ENCODE data around the gene RIN3. TPM values are rescaled to one million over a fixed set of nuclear protein-coding genes. Genes with fewer than 3 reads are reported as not detected.

The RIN3 gene
- total and polyA plus RNA-seq, 10 of the 15 experiments (the other 5 are each of a cell fraction or from before 2014, with no cell fraction given) = 0.91 to 23.3 (median 6.3) TPM

DNA sequence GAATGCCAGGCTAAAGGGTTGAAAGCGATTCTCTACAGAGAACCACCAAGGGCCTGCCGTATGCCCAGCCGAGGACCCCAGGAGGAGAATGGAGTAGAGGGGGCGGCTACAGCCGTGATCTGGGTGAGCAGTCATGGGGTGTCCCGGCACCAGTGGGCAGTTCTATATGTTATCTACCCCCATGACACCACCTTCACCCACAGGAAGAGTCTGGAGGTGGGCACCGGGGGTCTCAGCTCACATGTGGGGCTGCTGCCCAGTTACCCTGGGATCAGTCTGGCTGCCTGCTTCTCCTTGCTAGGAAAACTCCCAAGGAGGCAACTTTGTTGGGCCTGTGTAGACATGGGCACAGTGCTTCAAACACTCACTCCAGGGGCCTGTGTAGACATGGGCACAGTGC is 135.5 kb downstream of the RIN3 start:
- 84% methylated on average over 7 of the region's 7 CpGs for WGBS (ENCODE audit: insufficient coverage, insufficient replicate concordance, low lambda C conversion rate, missing lambda C conversion rate)
- intact Hi-C loops (cut with micrococcal nuclease; ENCODE audit: unreplicated experiment) (no loop called here), in situ Hi-C loops (cut with MboI) (no loop called here)
- no peaks in the 10 kb centered on the region for H3K27me3 ChIP-seq (replicated peaks in 1 of 2; ENCODE audit: control insufficient read depth in 2 of 2, insufficient read depth in 2 of 2, low read length in 1 of 2)
- no peak overlapping the region for H3K27ac ChIP-seq (ENCODE audit: control insufficient read depth, insufficient read depth)
- H4K20me1 ChIP-seq (ENCODE audit: control insufficient read depth, insufficient read depth) = no peaks in the 10 kb centered on the region
- ATAC-seq (no peak), DNase-seq (ENCODE audit: low read depth, low spot score) (no peak), FAIRE-seq (no peak)
- TF ChIP-seq ESRRA (IDR thresholded peaks at IDR 0.05; ENCODE audit: low read length) (no peak), SMAD1 (IDR thresholded peaks at IDR 0.05; ENCODE audit: low read depth, partially characterized antibody) (no peak), RFX5 (IDR thresholded peaks at IDR 0.05; ENCODE audit: low read depth, low read length) (no peak), SMC3 (IDR thresholded peaks at IDR 0.05; ENCODE audit: borderline replicate concordance, low read length) (no peak), HDGF (IDR thresholded peaks at IDR 0.05) (no peak), SMARCA5 (IDR thresholded peaks at IDR 0.05) (no peak), DPF2 (IDR thresholded peaks at IDR 0.05) (no peak), ATF3 (IDR thresholded peaks at IDR 0.05; ENCODE audit: borderline replicate concordance, extremely low read depth, low read depth, low read length) (no peak), CHD1 (IDR thresholded peaks at IDR 0.05; ENCODE audit: low read depth, low read length) (no peak), RBBP5 (conservative IDR thresholded peaks at IDR 0.05) (no peak), EZH2 (IDR thresholded peaks at IDR 0.05; ENCODE audit: borderline replicate concordance, control insufficient read depth, low read depth, low read length) (no peak), ZZZ3 (IDR thresholded peaks at IDR 0.05; ENCODE audit: control insufficient read depth, insufficient read length, low read depth) (no peak), CHD4 (IDR thresholded peaks at IDR 0.05) (no peak), TARDBP (IDR thresholded peaks at IDR 0.05; ENCODE audit: borderline replicate concordance) (no peak), CBFB (IDR thresholded peaks at IDR 0.05; ENCODE audit: low read depth) (no peak), RB1 (IDR thresholded peaks at IDR 0.05; ENCODE audit: borderline replicate concordance) (no peak), ZNF207 (IDR thresholded peaks at IDR 0.05; ENCODE audit: borderline replicate concordance) (no peak)
- TF ChIP-seq, protein P1, sequence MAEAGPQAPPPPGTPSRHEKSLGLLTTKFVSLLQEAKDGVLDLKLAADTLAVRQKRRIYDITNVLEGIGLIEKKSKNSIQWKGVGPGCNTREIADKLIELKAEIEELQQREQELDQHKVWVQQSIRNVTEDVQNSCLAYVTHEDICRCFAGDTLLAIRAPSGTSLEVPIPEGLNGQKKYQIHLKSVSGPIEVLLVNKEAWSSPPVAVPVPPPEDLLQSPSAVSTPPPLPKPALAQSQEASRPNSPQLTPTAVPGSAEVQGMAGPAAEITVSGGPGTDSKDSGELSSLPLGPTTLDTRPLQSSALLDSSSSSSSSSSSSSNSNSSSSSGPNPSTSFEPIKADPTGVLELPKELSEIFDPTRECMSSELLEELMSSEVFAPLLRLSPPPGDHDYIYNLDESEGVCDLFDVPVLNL (IDR thresholded peaks at IDR 0.05; ENCODE audit: low read depth, low read length) = no peak
- TF ChIP-seq, protein P2, sequence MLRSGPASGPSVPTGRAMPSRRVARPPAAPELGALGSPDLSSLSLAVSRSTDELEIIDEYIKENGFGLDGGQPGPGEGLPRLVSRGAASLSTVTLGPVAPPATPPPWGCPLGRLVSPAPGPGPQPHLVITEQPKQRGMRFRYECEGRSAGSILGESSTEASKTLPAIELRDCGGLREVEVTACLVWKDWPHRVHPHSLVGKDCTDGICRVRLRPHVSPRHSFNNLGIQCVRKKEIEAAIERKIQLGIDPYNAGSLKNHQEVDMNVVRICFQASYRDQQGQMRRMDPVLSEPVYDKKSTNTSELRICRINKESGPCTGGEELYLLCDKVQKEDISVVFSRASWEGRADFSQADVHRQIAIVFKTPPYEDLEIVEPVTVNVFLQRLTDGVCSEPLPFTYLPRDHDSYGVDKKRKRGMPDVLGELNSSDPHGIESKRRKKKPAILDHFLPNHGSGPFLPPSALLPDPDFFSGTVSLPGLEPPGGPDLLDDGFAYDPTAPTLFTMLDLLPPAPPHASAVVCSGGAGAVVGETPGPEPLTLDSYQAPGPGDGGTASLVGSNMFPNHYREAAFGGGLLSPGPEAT (IDR thresholded peaks at IDR 0.05; ENCODE audit: low read depth) = no peak
- TF ChIP-seq, protein P3, sequence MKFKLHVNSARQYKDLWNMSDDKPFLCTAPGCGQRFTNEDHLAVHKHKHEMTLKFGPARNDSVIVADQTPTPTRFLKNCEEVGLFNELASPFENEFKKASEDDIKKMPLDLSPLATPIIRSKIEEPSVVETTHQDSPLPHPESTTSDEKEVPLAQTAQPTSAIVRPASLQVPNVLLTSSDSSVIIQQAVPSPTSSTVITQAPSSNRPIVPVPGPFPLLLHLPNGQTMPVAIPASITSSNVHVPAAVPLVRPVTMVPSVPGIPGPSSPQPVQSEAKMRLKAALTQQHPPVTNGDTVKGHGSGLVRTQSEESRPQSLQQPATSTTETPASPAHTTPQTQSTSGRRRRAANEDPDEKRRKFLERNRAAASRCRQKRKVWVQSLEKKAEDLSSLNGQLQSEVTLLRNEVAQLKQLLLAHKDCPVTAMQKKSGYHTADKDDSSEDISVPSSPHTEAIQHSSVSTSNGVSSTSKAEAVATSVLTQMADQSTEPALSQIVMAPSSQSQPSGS (IDR thresholded peaks at IDR 0.05; ENCODE audit: low read length) = no peak
- H3K9me3 ChIP-seq (replicated peaks; ENCODE audit: control insufficient read depth, insufficient read depth, low read length) = peaks cover 4% of the 10 kb centered on the region; the same call in 2 of the 3 replicates
- ChIA-PET CTCF (interaction anchor here (1.5 kb wide), 1 partner anchor 33 kb away, joined by 3 read pairs; no protein-coding TSS in a partner anchor), SMC1A (ENCODE audit: uncharacterized antibody, unreplicated experiment) (interaction anchor here (1.0 to 5.3 kb wide), 2 partner anchors 34 to 40 kb away, joined by 3 to 38 read pairs; no protein-coding TSS in a partner anchor), POLR2A (interaction anchor here (0.5 kb wide), 1 partner anchor 1737 kb away, joined by 4 read pairs; no protein-coding TSS in a partner anchor), RAD21 (ENCODE audit: unreplicated experiment) (interaction anchor here (8.5 kb wide), 1 partner anchor 63 kb away, joined by 101 read pairs; no protein-coding TSS in a partner anchor)
- no peak overlapping the region for H3K9ac ChIP-seq (ENCODE audit: control insufficient read depth, insufficient read depth, low read length)
- BruUV-seq (replicated peaks) = no TSS peak
- H3K4me2 ChIP-seq (ENCODE audit: control insufficient read depth, insufficient read depth) = no peak overlapping the region
- H3K4me3 ChIP-seq = no peak overlapping the region
- no peak overlapping the region for H2AFZ ChIP-seq (ENCODE audit: control insufficient read depth, low read depth, low read length)
- H3K4me1 ChIP-seq (ENCODE audit: control insufficient read depth, insufficient read depth, low read length) = peaks cover 38% of the 10 kb centered on the region
- peaks cover 18% of the 10 kb centered on the region for H3K79me2 ChIP-seq (ENCODE audit: control insufficient read depth, insufficient read depth, low read length)
- H3K36me3 ChIP-seq (ENCODE audit: control insufficient read depth in 2 of 2, insufficient read depth in 2 of 2, low read length in 1 of 2) = peaks cover 0 to 2% of the 10 kb centered on the region in 2 experiments; a peak in 1 of 4 replicates
